Lung (tissue), 12 donors: Measurements from ENCODE around the gene AFF1. TPM values are rescaled to one million over a fixed set of nuclear protein-coding genes. Genes with fewer than 3 reads are reported as not detected.
A peak's percentile ranks its signal among the peaks of the same experiment; 100 is the strongest.

Experiments used
- ATAC-seq: fragments of 200-7000 bp; cut with Tn5 transposase; one replicate; pipeline ENCODE4 v1.9.1; 2020; ENCODE audit warnings: moderate number of reproducible peaks; ENCODE audit not compliant: insufficient read depth, low FRiP score
- DNase-seq, 3 donors: peaks; one replicate each; pipeline ENCODE4 v3.0.0-alpha.2; 2013 to 2017
- H3K27ac ChIP-seq, 2 donors: one replicate each; pipeline ENCODE4 v1.5.1; 2013; ENCODE audit warnings: mild to moderate bottlenecking in 2 of 2, moderate library complexity in 2 of 2, control low read depth in 1 of 2, inconsistent platforms in 1 of 2, low read depth in 1 of 2, low read length in 1 of 2
- H3K27me3 ChIP-seq, 3 donors: one replicate each; pipeline ENCODE4 v1.5.1; 2013; ENCODE audit warnings: low read length in 2 of 3; ENCODE audit not compliant: control insufficient read depth in 3 of 3, insufficient read depth in 3 of 3
- H3K36me3 ChIP-seq, 4 donors: one replicate each; pipeline ENCODE4 v1.5.1; 2013; ENCODE audit warnings: low read length in 4 of 4, mild to moderate bottlenecking in 1 of 4, moderate library complexity in 1 of 4; ENCODE audit not compliant: control insufficient read depth in 4 of 4, insufficient read depth in 4 of 4
- H3K4me1 ChIP-seq, 5 donors: one replicate each; pipeline ENCODE4 v1.5.1; 2013; ENCODE audit warnings: low read length in 5 of 5, mild to moderate bottlenecking in 2 of 5, moderate library complexity in 1 of 5; ENCODE audit not compliant: control insufficient read depth in 5 of 5, insufficient read depth in 5 of 5
- H3K4me3 ChIP-seq: one replicate; pipeline ENCODE4 v1.5.1; 2013; ENCODE audit warnings: mild to moderate bottlenecking, control low read depth, moderate library complexity
- H3K9ac ChIP-seq, 2 donors: one replicate each; pipeline ENCODE4 v1.5.1; 2013; ENCODE audit warnings: low read length in 2 of 2, control low read depth in 1 of 2; ENCODE audit not compliant: insufficient read depth in 1 of 2
- H3K9me3 ChIP-seq, 4 donors: one replicate each; pipeline ENCODE4 v1.5.1; 2013; ENCODE audit warnings: low read length in 3 of 4, mild to moderate bottlenecking in 1 of 4, moderate library complexity in 1 of 4; ENCODE audit not compliant: control insufficient read depth in 4 of 4, insufficient read depth in 3 of 4
- WGBS, 2 donors: extraction: QIAGEN DNeasy Blood & Tissue Kit; methylation state at CpG; one replicate each; pipeline ENCODE4 v1.1.7; 2013; 5-methylcytosine and 5-hydroxymethylcytosine counted together
- polyA plus RNA-seq, 2 donors: library from polyadenylated mRNA; stranded (reverse); fragments of 200-250 nt; gene quantifications; one replicate each; pipeline ENCODE4 v1.2.1, GENCODE V29; 2013
- total RNA-seq, 2 donors: library from RNA; depleted of rRNA in 1 of 2; stranded (reverse); fragments of >200 nt in 1 of 2; gene quantifications; one replicate each; pipeline ENCODE4 v1.2.1, GENCODE V29; 2014 to 2021
- TF ChIP-seq, protein P1 (sequence below): IDR thresholded peaks from 2 replicates; pipeline ENCODE4 v1.5.1; 2012; ENCODE audit warnings: mild to moderate bottlenecking; ENCODE audit errors: control extremely low read depth, extremely low read depth
- donor health status: control.
- donor health status: control.
- donor health status: Bipolar disorder and iron deficiency.
- donor health status: healthy.
- donor health status: DM: yes; HTN: yes; CAD: no.

Gene AFF1
- total and polyA plus RNA-seq, 4 donors, result 9.5 to 79.0 (median 35.8) TPM

DNA sequence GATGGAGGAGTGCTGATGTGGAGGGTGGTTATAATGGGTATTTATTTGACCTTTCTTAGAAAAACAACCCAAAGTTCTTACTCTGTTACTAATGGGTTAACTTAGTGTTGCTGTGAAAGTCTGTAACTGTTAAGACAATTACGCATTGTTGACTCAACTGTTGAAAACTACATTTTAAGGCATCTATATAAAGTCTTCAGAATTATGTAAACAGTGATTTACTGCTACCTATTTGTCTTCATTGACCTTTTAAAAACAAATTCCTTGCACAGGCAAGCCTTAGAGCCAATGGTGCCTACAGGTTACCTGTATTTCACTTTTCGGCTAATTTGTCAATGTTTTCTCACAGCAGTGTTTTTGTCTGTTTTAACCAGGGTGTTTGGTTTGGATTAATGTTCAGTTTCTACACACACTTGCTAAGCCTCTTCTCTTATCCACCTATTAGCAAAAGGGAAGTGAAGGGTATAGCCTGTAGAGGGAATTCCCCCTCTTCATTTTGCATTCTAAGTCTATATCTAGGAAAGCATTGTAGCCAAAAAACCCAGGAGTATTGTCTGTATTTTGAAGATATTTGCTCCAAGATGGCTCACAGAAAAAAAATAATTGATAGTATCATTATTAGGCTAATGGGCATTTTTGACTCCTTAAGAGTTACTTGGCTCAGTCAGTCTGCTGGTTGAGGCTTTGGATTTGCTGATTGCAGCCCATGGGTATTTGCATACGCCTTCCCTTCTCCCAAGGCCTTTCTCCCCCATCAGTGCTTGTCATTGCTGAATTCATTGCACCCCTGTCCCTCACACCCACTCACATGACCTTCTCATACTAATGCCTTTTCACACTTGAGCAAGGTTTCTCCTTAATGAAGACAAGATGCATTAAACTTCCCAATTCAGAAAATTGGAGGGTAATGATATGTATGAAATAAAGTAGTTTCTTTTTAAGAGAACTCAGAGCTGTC is 30.5 kb downstream of the AFF1 start:
- Histone ChIP-seq H3K4me3 (no peak overlapping the region), H3K9ac (no peak overlapping the region), H3K9me3 (no peaks in the 10 kb centered on the region), H3K4me1 (peaks cover 7 to 22% (median 10%) of the 10 kb centered on the region in 5 donors), H3K27me3 (no peaks in the 10 kb centered on the region), H3K27ac (peak overlapping the region in 1 of 2 donors; percentile 19), H3K36me3 (peaks cover 0 to 3% (median 0%) of the 10 kb centered on the region in 4 donors)
- TF ChIP-seq, protein P1, sequence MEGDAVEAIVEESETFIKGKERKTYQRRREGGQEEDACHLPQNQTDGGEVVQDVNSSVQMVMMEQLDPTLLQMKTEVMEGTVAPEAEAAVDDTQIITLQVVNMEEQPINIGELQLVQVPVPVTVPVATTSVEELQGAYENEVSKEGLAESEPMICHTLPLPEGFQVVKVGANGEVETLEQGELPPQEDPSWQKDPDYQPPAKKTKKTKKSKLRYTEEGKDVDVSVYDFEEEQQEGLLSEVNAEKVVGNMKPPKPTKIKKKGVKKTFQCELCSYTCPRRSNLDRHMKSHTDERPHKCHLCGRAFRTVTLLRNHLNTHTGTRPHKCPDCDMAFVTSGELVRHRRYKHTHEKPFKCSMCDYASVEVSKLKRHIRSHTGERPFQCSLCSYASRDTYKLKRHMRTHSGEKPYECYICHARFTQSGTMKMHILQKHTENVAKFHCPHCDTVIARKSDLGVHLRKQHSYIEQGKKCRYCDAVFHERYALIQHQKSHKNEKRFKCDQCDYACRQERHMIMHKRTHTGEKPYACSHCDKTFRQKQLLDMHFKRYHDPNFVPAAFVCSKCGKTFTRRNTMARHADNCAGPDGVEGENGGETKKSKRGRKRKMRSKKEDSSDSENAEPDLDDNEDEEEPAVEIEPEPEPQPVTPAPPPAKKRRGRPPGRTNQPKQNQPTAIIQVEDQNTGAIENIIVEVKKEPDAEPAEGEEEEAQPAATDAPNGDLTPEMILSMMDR, result no peak
- ATAC-seq, result no peak
- WGBS, 2 donors, result 78 to 88% methylated on average over 3 of the region's 3 CpGs
- DNase-seq, result no peak

DNA sequence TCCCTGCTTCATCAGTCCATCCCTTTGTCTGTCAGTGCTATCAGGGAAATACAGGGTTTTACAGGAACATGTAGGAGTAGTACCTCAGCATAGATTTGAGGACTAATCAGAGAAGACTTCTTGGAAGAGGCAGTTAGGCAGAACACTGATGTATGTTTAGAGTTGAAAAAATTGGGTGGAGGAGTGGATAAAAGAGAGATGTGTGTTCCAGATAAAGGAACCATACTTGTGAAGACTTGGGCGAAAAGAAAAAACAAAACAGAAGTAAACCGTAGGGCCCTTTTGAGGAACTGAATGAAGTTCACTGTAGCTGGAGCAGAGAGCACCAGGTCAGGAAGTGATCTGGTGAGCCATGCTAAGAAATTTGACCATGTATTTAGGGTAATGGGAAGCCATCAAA is 32.3 kb downstream of the AFF1 start:
- no peak overlapping the region for H3K27ac ChIP-seq
- no peak overlapping the region for H3K9ac ChIP-seq
- ATAC-seq, result no peak
- no peak overlapping the region for H3K4me3 ChIP-seq
- peaks cover 0 to 3% (median 0%) of the 10 kb centered on the region in 4 donors for H3K36me3 ChIP-seq
- no peaks in the 10 kb centered on the region for H3K9me3 ChIP-seq
- TF ChIP-seq, protein P1, result no peak
- WGBS, 2 donors, result 34 to 71% methylated on average over 2 of the region's 2 CpGs
- DNase-seq, result no peak
- H3K27me3 ChIP-seq, result no peaks in the 10 kb centered on the region
- peaks cover 0 to 18% (median 10%) of the 10 kb centered on the region in 5 donors for H3K4me1 ChIP-seq

DNA sequence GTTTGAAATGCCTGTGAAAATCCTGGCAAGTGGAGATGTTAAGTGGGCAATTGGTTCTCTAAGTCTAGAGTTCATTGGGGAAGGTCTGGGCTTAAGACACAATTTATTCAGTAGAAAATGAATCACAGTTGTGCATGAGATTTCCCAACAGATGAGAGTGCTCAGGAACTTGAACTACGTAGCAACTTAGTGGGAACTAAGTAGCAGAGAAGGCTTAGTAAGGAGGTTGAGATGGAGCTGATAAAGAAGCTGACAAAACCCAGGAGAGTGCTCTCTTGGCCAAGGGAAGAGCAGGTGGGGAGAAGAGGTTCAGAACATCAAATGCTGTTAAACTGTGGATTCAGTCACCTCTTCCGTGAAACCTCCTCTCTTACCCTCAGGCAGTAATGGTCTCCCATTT is 33.0 kb downstream of the AFF1 start:
- 66 to 68% methylated on average over 2 of the region's 2 CpGs for WGBS, 2 donors
- no peak overlapping the region for H3K4me3 ChIP-seq
- H3K27me3 ChIP-seq, result no peaks in the 10 kb centered on the region
- no peak overlapping the region for H3K9ac ChIP-seq
- DNase-seq (no peak), ATAC-seq (peak; percentile 38)
- H3K36me3 ChIP-seq, result peaks cover 0 to 3% (median 0%) of the 10 kb centered on the region in 4 donors
- TF ChIP-seq, protein P1, result no peak
- no peaks in the 10 kb centered on the region for H3K9me3 ChIP-seq
- H3K27ac ChIP-seq, result no peak overlapping the region
- H3K4me1 ChIP-seq, result peaks cover 0 to 19% (median 10%) of the 10 kb centered on the region in 5 donors
